HG02981 (cell line): ENCODE data around the gene PRKCA.
"Not testable (repeated sequence)": the region's sequence is repeated elsewhere in the genome, so short reads cannot be mapped to it uniquely, and the experiment has no call there.

ENCODE experiments used
- ATAC-seq: cut with Tn5 transposase; IDR thresholded peaks from one replicate; pipeline ENCODE4 v1.9.1; 2021; ENCODE audit warnings: mild to moderate bottlenecking, moderate library complexity; ENCODE audit not compliant: unreplicated experiment

PRKCA gene

DNA sequence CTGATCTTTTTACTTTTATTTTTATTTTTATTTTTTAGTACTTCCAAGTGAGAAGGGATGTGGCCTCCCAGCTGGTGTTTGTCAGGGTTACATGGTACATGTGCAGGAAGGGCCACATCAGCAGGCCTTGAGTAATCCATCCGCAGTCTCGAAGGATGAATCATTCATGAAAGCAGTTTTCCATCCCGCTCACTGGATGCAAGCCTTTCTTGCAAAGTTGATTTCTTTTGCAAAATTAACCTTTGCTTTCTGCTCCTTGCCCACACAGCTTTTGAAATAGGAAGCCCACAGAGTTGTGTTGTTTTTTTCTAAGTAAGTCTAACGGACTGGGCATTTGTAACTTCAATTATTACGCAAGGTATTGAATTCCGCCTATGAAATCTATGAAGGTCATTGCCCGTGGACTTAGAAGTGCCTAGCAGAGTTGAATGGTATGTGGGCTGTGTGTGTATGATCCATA is 157.4 kb downstream of the PRKCA start:
- no peak for ATAC-seq

DNA sequence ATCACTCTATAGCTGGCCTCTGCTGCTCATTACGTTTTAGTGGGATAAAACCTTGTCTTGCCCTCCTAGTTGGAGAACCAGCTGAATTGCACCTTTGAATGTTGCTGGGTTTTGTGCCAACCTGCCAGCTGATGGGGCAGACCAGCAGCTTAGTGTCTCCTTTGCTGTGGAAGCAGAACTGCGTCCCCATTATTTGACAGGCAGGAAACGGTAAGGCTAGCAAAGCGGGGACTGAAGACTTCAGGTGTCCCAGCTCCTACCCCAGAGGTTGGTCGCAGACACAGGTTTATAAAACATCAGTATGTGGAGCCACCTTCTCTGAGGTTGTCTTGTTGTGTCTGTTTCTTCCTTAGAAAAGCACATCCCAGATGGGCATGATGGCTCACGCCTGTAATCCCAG is 158.1 kb downstream of the PRKCA start:
- no peak for ATAC-seq

GRCh38 chr17:66461343-66461995 is 159.1 kb downstream of the PRKCA start:
- no peak for ATAC-seq

DNA sequence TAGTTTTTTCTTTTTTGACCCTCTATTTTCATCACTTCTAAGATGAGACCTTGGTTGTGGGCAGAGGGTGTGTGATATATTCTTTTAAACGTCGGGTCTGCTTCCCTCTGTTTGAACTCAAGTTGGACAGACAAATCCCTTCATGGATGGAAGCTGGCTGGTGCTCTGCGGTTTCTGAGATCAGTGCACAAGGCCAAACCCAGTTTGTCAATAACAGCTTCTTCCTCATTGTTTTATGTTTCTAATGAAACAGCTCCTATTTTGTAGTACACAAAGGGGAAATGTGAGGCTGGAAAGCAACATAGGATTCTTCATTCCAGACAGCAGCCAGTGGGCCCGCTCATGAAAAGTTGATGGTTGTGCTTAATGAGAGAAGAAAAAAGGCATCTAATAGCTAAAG is 159.6 kb downstream of the PRKCA start:
- no peak for ATAC-seq

- ATAC-seq = no peak
Measured at GRCh38 chr17:66464921-66465320, 162.5 kb downstream of the PRKCA start.

DNA sequence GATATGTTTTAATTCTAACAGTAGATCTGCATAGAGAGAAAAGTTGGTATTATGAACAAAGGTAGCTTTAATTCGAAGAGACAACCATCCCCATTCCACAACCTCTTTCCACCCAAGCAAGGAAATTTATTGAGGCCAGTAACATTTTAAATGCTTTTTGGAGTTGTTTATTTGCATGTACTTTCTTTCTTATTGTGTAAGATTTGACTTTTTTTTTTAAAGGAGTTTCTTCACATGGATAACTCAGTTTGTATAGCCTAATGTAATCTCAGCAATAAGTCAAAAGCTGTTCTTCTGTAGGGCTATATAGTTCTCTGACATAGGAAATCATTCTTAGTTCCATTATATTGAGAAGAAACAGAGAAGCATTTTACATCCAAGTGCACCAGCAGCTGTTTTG is 163.3 kb downstream of the PRKCA start:
- no peak for ATAC-seq

DNA sequence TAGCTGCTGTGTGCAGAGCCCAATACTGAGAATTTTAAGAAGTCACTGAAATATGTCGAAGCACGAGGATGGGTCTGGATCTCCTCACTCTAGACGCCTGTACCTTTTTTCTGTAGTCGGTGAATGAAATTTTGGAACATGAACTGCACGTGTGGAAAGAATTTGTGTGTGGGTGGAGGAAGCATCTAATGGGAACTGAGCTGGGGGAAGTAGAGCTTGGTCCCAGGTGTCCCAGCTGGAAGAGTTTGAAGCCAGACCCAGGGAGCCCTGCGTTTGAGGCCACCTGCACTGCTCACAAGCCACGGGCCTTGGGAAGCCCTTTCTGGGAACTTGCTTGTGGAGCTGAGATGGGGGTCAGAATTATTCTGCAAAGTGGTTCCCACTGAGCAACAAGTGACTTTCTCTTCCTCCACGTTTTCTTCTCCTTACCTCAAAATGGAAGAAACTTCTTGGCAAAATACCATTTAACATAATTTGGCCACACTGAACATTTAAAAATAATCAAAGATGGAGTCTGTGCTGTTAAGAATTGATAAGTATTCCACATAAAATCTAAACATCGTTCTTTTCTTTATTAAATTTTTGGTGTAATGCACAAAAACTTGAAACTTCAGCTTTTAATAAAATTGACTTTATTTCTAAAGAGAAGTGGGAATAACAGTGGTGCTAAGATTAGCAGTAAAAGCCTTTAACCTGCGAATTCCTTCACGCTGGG is 163.8 kb downstream of the PRKCA start:
- no peak for ATAC-seq

- ATAC-seq = no peak
Measured at GRCh38 chr17:66466840-66467367, 164.5 kb downstream of the PRKCA start.

- no peak for ATAC-seq
Measured at GRCh38 chr17:66467766-66468165, 165.4 kb downstream of the PRKCA start.

GRCh38 chr17:66468241-66469087 is 166.1 kb downstream of the PRKCA start:
- ATAC-seq = no peak

DNA sequence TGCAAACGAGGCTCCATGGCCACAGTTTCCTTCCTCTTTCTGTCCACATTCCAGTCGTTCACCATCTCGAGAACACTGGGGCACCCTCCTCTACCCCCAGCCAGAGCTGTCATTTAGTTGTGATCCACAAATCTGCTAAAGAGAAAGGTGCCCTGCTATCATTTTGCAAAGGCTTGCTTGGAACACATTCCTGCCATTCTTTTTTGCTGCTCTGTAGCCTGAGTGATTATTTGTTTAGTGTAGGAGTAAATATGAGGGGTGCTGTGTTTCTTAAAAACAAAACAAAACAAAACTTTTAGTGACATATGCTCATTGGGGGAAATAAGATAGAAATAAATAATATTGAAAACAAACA is 166.7 kb downstream of the PRKCA start:
- no peak for ATAC-seq

GRCh38 chr17:66469461-66469860 is 167.0 kb downstream of the PRKCA start:
- no peak for ATAC-seq

DNA sequence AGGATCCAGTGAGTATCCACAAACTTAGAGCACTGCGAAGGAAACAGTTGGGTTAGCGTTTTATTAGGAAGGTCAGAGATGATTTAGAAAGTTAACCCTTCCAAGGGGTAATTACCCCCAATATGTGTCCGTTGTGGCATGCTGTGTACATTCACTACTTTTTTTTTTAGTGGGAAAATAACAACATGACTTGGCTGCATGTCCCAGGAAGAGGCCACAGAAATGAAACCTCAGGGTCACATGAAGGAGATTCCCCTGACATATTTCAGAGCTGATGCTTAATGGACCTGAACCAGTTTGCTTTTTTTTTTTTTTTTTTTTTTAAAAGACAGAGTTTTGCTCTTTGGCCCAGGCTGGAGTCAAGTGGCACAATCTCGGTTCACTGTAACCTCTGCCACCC is 167.5 kb downstream of the PRKCA start:
- ATAC-seq = no peak

DNA sequence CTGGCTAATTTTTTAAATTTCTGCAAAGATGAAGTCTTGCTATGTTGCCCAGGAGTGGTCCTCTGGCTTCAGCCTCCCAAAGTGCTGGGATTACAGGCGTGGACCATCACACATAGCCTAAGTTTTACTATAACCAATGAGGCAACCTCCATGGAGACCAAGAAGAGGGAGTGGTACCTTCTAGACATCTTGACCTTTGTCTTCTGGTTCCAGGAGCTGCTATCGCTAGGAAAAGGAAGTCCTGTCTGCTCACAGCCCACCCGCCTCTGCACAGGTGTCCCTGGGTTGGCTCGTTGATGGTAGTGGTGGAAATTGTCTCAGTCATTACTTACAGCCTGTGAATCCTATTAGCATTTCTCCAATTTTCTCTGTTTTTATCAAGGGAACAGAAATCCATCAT is 169.7 kb downstream of the PRKCA start:
- ATAC-seq = no peak

DNA sequence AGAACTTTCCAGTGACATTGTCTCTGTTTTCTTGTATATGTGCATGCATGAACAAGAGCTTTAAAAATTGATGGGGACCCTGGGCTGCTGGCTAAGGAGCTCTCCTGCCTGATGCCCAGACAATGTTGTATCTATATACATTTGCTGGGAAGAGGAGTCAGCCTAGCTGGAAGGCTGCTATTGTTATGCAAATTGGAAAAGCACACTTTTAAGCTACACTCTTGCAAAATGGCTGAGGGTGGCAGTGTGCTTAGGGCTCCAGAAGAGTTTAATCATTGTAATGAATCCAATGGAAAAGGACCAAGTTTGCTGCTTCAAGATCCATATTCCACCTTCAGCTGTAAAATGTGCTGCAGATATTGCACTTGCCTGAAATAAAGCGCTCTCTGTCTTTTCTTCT is 171.8 kb downstream of the PRKCA start:
- no peak for ATAC-seq

DNA sequence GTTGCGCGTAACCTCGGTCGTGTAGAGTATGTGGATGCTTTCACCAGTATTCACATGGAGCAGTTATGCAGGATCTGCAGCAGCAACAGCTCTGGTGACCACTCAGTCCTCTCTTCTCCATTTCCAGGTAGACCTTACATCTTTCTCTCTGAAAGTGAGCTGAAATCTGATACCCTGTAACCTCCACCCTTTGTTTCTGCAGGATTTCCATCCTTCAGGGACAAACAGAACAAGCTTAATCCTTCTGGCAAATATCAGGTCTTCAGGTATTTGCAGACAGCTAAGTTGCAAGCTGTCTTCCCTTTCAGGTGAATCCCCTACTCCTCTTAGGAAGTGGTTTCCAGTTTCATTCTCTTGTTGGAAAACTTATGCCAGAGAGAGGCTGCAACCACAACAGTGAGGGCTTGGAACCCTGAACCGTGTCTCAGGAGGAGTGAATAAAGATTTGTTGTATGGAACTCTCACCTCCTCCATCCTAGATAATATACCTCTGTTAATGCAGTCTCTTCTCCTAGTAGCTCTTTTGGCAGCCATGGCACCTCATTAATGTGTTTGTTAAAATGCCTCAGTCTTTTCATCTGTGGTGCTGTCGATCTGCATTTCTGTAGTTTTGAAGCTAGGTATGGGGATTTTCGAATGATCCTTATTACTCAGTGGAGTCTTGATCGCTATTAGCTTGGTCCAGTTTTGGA is 172.5 kb downstream of the PRKCA start:
- no peak for ATAC-seq

DNA sequence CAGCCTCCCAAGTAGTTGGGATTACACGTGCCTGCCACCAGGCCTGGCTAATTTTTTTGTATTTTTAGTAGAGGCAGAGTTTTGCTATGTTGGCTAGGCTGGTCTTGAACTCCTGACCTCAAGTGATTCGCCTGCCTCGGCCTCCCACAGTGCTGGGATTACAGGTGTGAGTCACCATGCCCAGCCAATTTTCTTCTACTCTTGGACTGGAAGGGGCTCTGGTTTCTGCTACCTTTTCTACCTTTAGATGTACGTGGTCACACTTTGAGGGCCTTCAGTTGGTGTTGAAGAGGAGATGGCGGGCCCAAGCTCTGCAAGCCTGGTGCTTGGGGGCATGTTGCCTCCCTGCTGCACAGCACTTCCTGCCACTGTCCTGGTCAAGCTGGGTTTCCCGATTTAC is 173.6 kb downstream of the PRKCA start:
- no peak for ATAC-seq

DNA sequence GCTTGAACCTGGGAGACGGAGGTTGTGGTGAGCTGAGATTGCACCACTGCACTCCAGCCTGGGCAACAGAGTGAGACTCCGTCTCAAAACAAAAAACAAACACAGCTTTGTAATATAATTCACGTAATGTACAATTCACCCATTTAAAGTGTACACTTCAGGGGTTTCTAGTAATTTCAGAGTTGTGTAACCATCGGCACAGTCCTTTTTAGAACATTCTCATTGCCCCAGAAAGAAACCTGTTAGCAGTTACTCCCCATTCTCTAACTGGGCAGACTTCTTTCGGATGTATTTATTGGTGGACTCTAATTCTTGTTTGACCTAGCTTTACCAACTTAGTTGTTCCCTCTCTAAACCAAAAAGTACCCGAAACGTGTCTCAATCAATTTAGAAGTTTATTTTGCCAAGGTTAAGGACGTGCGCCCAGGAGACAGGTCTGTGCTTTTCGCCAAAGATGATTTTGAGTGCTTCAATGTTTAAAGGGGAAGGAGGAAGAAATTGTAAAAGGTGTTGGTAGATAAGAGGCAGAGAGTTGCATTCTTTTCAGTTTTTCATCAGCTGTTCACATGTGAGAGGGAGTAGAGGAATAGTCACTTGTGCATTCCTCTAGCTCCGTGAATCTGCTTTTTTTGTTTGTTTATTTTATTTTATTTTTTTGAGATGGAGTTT is 175.3 kb downstream of the PRKCA start:
- ATAC-seq = no peak

DNA sequence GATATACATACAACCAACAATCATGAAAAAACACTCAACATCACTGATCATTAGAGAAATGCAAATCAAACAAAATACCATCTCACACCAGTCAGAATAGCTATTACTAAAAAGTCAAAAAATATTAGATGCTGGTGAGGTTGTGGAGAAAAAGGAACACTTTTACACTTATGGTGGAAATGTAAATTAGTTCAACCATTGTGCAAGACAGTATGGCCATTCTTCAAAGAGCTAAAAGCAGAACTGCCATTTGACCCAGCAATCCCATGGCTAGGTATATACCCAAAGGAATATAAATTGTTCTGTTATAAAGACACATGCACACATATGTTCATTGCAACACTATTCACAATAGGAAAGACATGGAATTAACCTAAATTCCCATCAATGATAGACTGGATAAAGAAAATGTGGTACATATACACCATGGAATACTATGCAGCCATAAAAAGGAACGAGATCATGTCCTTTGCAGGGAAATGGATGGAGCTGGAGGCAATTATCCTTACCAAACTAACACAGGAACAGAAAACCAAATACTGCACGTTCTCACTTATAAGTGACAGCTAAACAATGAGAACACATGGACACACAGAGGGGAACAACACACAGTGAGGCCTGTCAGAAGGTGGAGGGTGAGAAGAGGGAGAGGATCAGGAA is 176.9 kb downstream of the PRKCA start:
- not testable (repeated sequence) for ATAC-seq

GRCh38 chr17:66480243-66480642 is 177.8 kb downstream of the PRKCA start:
- ATAC-seq = no peak
